Tibial nerve (tissue), 3 donors: ENCODE data around the gene MEGF10.

ENCODE experiments used
- CTCF ChIP-seq, 5 experiments: fragments of 200-600 bp in 3 of 5; fragments of 450-650 bp in 2 of 5; sonication (generic) in 3 of 5; IDR thresholded peaks; one replicate each; pipeline ENCODE4 v1.5.1; 2016 to 2019; ENCODE audit warnings: antibody characterized with exemption in 5 of 5, mild to moderate bottlenecking in 3 of 5, moderate library complexity in 2 of 5
- POLR2A ChIP-seq, 2 donors: fragments of 450-650 bp; IDR thresholded peaks; one replicate each; pipeline ENCODE4 v1.6.1; 2017; ENCODE audit warnings: antibody characterized with exemption in 2 of 2, mild to moderate bottlenecking in 2 of 2, moderate library complexity in 2 of 2

- TF ChIP-seq CTCF (IDR thresholded peaks at IDR 0.05) (no peak), POLR2A (IDR thresholded peaks at IDR 0.05) (no peak)
Observed at GRCh38 chr5:127498548-127498947, 208.0 kb downstream of the MEGF10 start.
